Duodenal mucosa (tissue), 2 donors: ENCODE data around the gene SURF6.
A peak's percentile ranks its signal among the peaks of the same experiment; 100 is the strongest.

Experiments
- H3K27ac ChIP-seq: one replicate; pipeline ENCODE4 v1.7.0; 2013; ENCODE audit warnings: low read depth, low read length
- H3K27me3 ChIP-seq, 2 donors: one replicate each; pipeline ENCODE4 v1.7.0; 2013; ENCODE audit warnings: low read length in 2 of 2, control low read depth in 1 of 2; ENCODE audit not compliant: insufficient read depth in 2 of 2, control insufficient read depth in 1 of 2
- H3K36me3 ChIP-seq, 2 donors: one replicate each; pipeline ENCODE4 v1.7.0; 2013; ENCODE audit warnings: low read length in 2 of 2, control low read depth in 1 of 2; ENCODE audit not compliant: insufficient read depth in 2 of 2, control insufficient read depth in 1 of 2
- H3K4me1 ChIP-seq, 2 donors: one replicate each; pipeline ENCODE4 v1.7.0; 2013; ENCODE audit warnings: low read length in 2 of 2, control low read depth in 1 of 2; ENCODE audit not compliant: insufficient read depth in 2 of 2, control insufficient read depth in 1 of 2
- H3K4me3 ChIP-seq, 2 donors: one replicate each; pipeline ENCODE4 v1.7.0; 2013; ENCODE audit warnings: low read length in 2 of 2, low read depth in 1 of 2
- H3K9ac ChIP-seq, 2 donors: one replicate each; pipeline ENCODE4 v1.7.0; 2013; ENCODE audit warnings: low read length in 2 of 2, low read depth in 1 of 2
- H3K9me3 ChIP-seq, 2 donors: one replicate each; pipeline ENCODE4 v1.7.0; 2013; ENCODE audit warnings: low read length in 2 of 2, control low read depth in 1 of 2; ENCODE audit not compliant: control insufficient read depth in 1 of 2

The SURF6 gene

GRCh38 chr9:133368249-133368881 lies 32.4 kb upstream of the SURF6 start:
- Histone ChIP-seq H3K27me3 (no peaks in the 10 kb centered on the region), H3K9ac (peak overlapping the region; percentile 28 to 34), H3K36me3 (peaks cover 56 to 79% of the 10 kb centered on the region in 2 donors), H3K27ac (peak overlapping the region; percentile 60), H3K4me1 (peaks cover 67% of the 10 kb centered on the region in 2 donors), H3K4me3 (peak overlapping the region; percentile 45 to 51), H3K9me3 (no peaks in the 10 kb centered on the region)

- H3K9me3 ChIP-seq, result no peaks in the 10 kb centered on the region
- H3K27me3 ChIP-seq, result no peaks in the 10 kb centered on the region
- peak overlapping the region; percentile 28 to 34 for H3K9ac ChIP-seq
- peak overlapping the region; percentile 45 to 50 for H3K4me3 ChIP-seq
- peak overlapping the region; percentile 60 for H3K27ac ChIP-seq
- H3K4me1 ChIP-seq, result peaks cover 67 to 68% of the 10 kb centered on the region in 2 donors
- peaks cover 61 to 79% of the 10 kb centered on the region in 2 donors for H3K36me3 ChIP-seq
Observed at GRCh38 chr9:133367778-133368177, 31.8 kb upstream of the SURF6 start.

- Histone ChIP-seq H3K27me3 (no peaks in the 10 kb centered on the region), H3K36me3 (peaks cover 61 to 79% of the 10 kb centered on the region in 2 donors), H3K9me3 (no peaks in the 10 kb centered on the region), H3K4me3 (no peak overlapping the region), H3K9ac (peak overlapping the region in 1 of 2 donors; percentile 34), H3K27ac (no peak overlapping the region), H3K4me1 (peaks cover 67% of the 10 kb centered on the region in 2 donors)
Observed at GRCh38 chr9:133367221-133367620, 31.2 kb upstream of the SURF6 start.

- Histone ChIP-seq H3K4me1 (peaks cover 59 to 63% of the 10 kb centered on the region in 2 donors), H3K27ac (no peak overlapping the region), H3K9me3 (no peaks in the 10 kb centered on the region), H3K9ac (no peak overlapping the region), H3K4me3 (no peak overlapping the region), H3K36me3 (peaks cover 64 to 81% of the 10 kb centered on the region in 2 donors), H3K27me3 (no peaks in the 10 kb centered on the region)
Observed at GRCh38 chr9:133366435-133366834, 30.4 kb upstream of the SURF6 start.

- H3K4me1 ChIP-seq, result peaks cover 48 to 57% of the 10 kb centered on the region in 2 donors
- no peaks in the 10 kb centered on the region for H3K9me3 ChIP-seq
- H3K4me3 ChIP-seq, result no peak overlapping the region
- no peak overlapping the region for H3K9ac ChIP-seq
- H3K27me3 ChIP-seq, result no peaks in the 10 kb centered on the region
- H3K36me3 ChIP-seq, result peaks cover 64 to 87% of the 10 kb centered on the region in 2 donors
- H3K27ac ChIP-seq, result no peak overlapping the region
Observed at GRCh38 chr9:133362359-133363044, 26.5 kb upstream of the SURF6 start.

GRCh38 chr9:133361507-133362092 lies 25.6 kb upstream of the SURF6 start:
- Histone ChIP-seq H3K9me3 (no peaks in the 10 kb centered on the region), H3K27me3 (no peaks in the 10 kb centered on the region), H3K4me3 (no peak overlapping the region), H3K4me1 (peaks cover 46 to 59% of the 10 kb centered on the region in 2 donors), H3K36me3 (peaks cover 59 to 78% of the 10 kb centered on the region in 2 donors), H3K9ac (no peak overlapping the region), H3K27ac (no peak overlapping the region)

- no peak overlapping the region for H3K27ac ChIP-seq
- peaks cover 47 to 61% of the 10 kb centered on the region in 2 donors for H3K4me1 ChIP-seq
- H3K36me3 ChIP-seq, result peaks cover 51 to 68% of the 10 kb centered on the region in 2 donors
- H3K4me3 ChIP-seq, result no peak overlapping the region
- H3K9ac ChIP-seq, result peak overlapping the region in 1 of 2 donors; percentile 35
- no peaks in the 10 kb centered on the region for H3K27me3 ChIP-seq
- H3K9me3 ChIP-seq, result no peaks in the 10 kb centered on the region
Observed at GRCh38 chr9:133360400-133361393, 24.7 kb upstream of the SURF6 start.

- Histone ChIP-seq H3K27ac (no peak overlapping the region), H3K9ac (peak overlapping the region in 1 of 2 donors; percentile 35), H3K9me3 (no peaks in the 10 kb centered on the region), H3K4me1 (peaks cover 55 to 69% of the 10 kb centered on the region in 2 donors), H3K27me3 (no peaks in the 10 kb centered on the region), H3K4me3 (no peak overlapping the region), H3K36me3 (peaks cover 41 to 60% of the 10 kb centered on the region in 2 donors)
Observed at GRCh38 chr9:133359399-133360175, 23.6 kb upstream of the SURF6 start.

- no peak overlapping the region for H3K27ac ChIP-seq
- H3K9me3 ChIP-seq, result no peaks in the 10 kb centered on the region
- peaks cover 29 to 54% of the 10 kb centered on the region in 2 donors for H3K36me3 ChIP-seq
- peak overlapping the region; percentile 65 to 81 for H3K4me3 ChIP-seq
- H3K27me3 ChIP-seq, result no peaks in the 10 kb centered on the region
- H3K9ac ChIP-seq, result peak overlapping the region in 1 of 2 donors; percentile 63
- H3K4me1 ChIP-seq, result peaks cover 48 to 62% of the 10 kb centered on the region in 2 donors
Observed at GRCh38 chr9:133357656-133358055, 21.7 kb upstream of the SURF6 start.
